IMR-90 (cell line): ENCODE measurements around the gene SBF2. TPM values are rescaled to one million over a fixed set of nuclear protein-coding genes. Genes with fewer than 3 reads are reported as not detected.

ENCODE experiments used
- polyA plus RNA-seq, 3 experiments: library from polyadenylated mRNA; depleted of rRNA; stranded (reverse); fragments of >200 nt; gene quantifications; 2 replicates each; pipeline ENCODE4 v1.2.3, GENCODE V29; 2012; ENCODE audit warnings: low replicate concordance in 1 of 3
- total RNA-seq: library from RNA; depleted of rRNA; stranded (reverse); fragments of >200 nt; gene quantifications from 2 replicates; pipeline ENCODE4 v1.2.3, GENCODE V29; 2012
- TF ChIP-seq, protein P1 (sequence below): fragments of 150-350 bp; IDR thresholded peaks from 2 replicates; pipeline ENCODE4 v1.6.1; 2016; ENCODE audit warnings: low read depth, mild to moderate bottlenecking, low read length, moderate library complexity, borderline replicate concordance

Gene SBF2
- total and polyA plus RNA-seq, 2 of the 4 experiments (the other 2 are of a cell fraction): 23.8 to 51.8 TPM

DNA sequence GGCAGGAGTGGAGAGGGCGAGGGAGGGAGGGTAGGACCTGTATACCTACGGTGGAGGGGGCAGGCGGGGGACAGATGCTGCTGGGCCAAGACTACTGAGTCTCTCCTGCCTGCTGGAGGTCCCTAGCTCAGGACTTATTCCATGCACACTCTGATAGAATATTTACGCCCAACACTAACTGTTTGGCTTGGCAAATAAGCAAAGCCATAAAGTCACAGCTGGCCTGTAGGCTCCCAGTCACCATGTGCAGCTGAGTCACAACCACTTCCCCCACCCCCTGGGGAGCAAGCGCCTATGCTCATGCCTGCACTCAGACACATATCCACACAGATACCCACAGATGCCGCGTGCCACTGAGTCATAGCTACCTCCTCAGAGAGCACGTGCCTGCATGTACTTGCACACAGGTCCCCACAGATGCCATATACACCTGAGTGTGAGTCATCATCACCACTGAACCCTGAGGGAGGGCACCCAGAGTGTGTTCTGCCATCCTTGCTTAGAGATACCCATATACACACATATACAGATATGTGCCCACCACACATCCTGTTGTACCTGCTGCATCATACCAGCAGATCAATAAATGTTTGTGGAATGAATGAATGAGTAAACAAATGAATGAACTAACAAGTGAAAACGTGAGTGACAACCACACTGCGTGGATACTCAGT lies 534.4 kb downstream of the SBF2 start (continued):
- TF ChIP-seq, protein P1, sequence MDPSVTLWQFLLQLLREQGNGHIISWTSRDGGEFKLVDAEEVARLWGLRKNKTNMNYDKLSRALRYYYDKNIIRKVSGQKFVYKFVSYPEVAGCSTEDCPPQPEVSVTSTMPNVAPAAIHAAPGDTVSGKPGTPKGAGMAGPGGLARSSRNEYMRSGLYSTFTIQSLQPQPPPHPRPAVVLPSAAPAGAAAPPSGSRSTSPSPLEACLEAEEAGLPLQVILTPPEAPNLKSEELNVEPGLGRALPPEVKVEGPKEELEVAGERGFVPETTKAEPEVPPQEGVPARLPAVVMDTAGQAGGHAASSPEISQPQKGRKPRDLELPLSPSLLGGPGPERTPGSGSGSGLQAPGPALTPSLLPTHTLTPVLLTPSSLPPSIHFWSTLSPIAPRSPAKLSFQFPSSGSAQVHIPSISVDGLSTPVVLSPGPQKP: no peak
